Measurements from ENCODE around the gene RABGAP1. TPM values are rescaled to one million over a fixed set of nuclear protein-coding genes. Genes with fewer than 3 reads are reported as not detected.

RABGAP1 gene
- total RNA-seq, 2 experiments from 2014 or later: 20.6 to 24.9 TPM

DNA sequence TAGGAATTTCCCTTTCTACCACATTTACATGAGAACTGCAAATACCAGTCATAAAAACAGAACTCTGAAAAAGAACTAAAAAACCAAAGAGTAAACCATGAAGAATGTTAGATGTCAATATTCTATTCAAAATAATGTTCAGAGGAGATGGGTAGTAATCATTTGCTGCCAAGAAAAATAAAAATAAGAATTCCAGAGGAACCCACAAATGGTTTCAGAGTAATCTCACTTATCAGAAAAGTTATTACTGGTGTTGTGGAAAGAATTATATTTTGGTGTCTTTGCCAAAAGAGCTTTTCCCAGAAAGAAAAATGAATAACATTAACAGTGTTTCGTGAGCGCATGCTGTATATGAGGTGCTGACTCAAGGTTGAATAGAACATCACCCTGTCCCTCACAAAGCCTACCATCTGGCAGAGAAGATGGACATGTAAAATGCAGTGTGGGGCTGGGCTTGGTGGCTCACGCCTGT, 128.2 kb downstream of the RABGAP1 start:
- Histone ChIP-seq H3K4me3 (ENCODE audit: low read length) (no peak overlapping the region), H3K4me1 (ENCODE audit: insufficient read depth, low read length) (no peaks in the 10 kb centered on the region), H3K9me3 (ENCODE audit: control insufficient read depth in 1 of 2, insufficient read depth in 1 of 2, low read length in 2 of 2) (no peaks in the 10 kb centered on the region), H3K27ac (ENCODE audit: low read depth in 1 of 2, low read length in 2 of 2) (no peak overlapping the region), H3K36me3 (ENCODE audit: insufficient read depth, low read length) (peaks cover 48% of the 10 kb centered on the region), H3K27me3 (ENCODE audit: control insufficient read depth in 1 of 2, insufficient read depth in 2 of 2, low read length in 2 of 2) (no peaks in the 10 kb centered on the region)
- no peaks in the 10 kb centered on the region for H3K27me3 Mint-ChIP-seq
- ATAC-seq (ENCODE audit: poor library complexity): no peak
- ChIA-PET POLR2A (no interaction called here), CTCF (no interaction called here)
- no peak overlapping the region for H3K4me3 Mint-ChIP-seq
- H3K36me3 Mint-ChIP-seq (ENCODE audit: low read depth): peaks cover 91% of the 10 kb centered on the region
- H3K27ac Mint-ChIP-seq: no peak overlapping the region
- intact Hi-C loops (cut with DNase I, micrococcal nuclease): no loop called here
- no peak for DNase-seq
- TF ChIP-seq, protein P1, sequence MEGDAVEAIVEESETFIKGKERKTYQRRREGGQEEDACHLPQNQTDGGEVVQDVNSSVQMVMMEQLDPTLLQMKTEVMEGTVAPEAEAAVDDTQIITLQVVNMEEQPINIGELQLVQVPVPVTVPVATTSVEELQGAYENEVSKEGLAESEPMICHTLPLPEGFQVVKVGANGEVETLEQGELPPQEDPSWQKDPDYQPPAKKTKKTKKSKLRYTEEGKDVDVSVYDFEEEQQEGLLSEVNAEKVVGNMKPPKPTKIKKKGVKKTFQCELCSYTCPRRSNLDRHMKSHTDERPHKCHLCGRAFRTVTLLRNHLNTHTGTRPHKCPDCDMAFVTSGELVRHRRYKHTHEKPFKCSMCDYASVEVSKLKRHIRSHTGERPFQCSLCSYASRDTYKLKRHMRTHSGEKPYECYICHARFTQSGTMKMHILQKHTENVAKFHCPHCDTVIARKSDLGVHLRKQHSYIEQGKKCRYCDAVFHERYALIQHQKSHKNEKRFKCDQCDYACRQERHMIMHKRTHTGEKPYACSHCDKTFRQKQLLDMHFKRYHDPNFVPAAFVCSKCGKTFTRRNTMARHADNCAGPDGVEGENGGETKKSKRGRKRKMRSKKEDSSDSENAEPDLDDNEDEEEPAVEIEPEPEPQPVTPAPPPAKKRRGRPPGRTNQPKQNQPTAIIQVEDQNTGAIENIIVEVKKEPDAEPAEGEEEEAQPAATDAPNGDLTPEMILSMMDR (IDR thresholded peaks at IDR 0.05): no peak
- H3K4me1 Mint-ChIP-seq (ENCODE audit: low read depth): peaks cover 5% of the 10 kb centered on the region
- H3K9me3 Mint-ChIP-seq: no peaks in the 10 kb centered on the region

DNA sequence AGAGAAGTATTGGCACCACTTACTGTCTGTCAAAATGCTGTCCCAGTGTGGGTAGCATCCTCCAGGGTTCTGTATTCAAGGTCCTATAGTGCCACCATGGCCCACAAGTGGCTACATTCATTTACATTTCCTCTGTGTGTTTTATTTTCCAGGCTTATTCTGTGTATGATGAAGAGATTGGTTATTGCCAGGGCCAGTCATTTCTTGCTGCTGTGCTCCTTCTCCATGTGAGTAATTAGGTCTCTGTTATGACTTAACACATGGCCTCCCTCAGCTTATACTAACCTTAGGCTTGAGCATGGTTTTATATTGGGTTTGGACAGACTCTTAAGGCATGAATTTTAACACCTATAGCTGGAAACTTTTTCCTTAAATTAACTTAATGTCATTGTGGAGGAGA, 129.4 kb downstream of the RABGAP1 start:
- TF ChIP-seq, protein P1 (IDR thresholded peaks at IDR 0.05): no peak
- no peak overlapping the region for H3K4me3 Mint-ChIP-seq
- DNase-seq (no peak), ATAC-seq (ENCODE audit: poor library complexity) (no peak)
- ChIA-PET POLR2A (no interaction called here), CTCF (interaction anchor here (1.1 kb wide), 1 partner anchor 148 kb away, joined by 3 read pairs; no protein-coding TSS in a partner anchor)
- H3K36me3 ChIP-seq (ENCODE audit: insufficient read depth, low read length): peaks cover 44% of the 10 kb centered on the region
- H3K9me3 ChIP-seq (ENCODE audit: control insufficient read depth in 1 of 2, insufficient read depth in 1 of 2, low read length in 2 of 2): no peaks in the 10 kb centered on the region
- peaks cover 86% of the 10 kb centered on the region for H3K36me3 Mint-ChIP-seq (ENCODE audit: low read depth)
- no peak overlapping the region for H3K27ac Mint-ChIP-seq
- no peaks in the 10 kb centered on the region for H3K9me3 Mint-ChIP-seq
- intact Hi-C loops (cut with DNase I, micrococcal nuclease): no loop called here
- H3K27me3 ChIP-seq (ENCODE audit: control insufficient read depth in 1 of 2, insufficient read depth in 2 of 2, low read length in 2 of 2): no peaks in the 10 kb centered on the region
- no peak overlapping the region for H3K27ac ChIP-seq (ENCODE audit: low read depth in 1 of 2, low read length in 2 of 2)
- no peak overlapping the region for H3K4me3 ChIP-seq (ENCODE audit: low read length)
- peaks cover 5% of the 10 kb centered on the region for H3K4me1 Mint-ChIP-seq (ENCODE audit: low read depth)
- H3K4me1 ChIP-seq (ENCODE audit: insufficient read depth, low read length): no peaks in the 10 kb centered on the region
- no peaks in the 10 kb centered on the region for H3K27me3 Mint-ChIP-seq

DNA sequence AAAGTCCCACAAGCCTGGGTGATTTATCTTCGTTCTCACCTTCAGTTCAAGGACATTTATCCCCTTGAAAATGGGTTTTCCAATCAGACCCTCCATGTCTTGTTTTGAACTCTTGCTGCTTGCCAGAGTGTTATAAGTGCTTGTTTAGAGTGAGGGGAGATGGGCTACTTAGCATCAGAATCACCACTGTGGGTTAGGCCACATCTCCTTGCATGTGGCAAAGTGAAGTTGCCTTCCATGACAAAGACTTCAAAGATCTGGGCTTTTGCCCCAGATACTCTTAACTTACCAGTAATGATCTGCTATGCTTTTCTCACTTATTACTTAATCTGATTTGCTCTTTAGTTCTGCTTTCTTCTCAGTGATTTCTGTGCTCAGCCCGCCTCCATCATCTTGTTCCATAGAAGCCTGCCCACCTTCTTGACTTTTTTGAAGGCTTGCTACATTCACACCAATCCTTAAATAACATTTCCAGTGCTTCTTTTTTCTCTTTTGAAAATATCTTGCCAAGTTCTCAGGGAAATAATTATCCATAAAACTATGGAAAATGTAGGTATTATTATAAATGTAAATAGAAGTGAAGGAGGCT, 131.7 kb downstream of the RABGAP1 start:
- Histone ChIP-seq H3K27ac (ENCODE audit: low read depth in 1 of 2, low read length in 2 of 2) (no peak overlapping the region), H3K27me3 (ENCODE audit: control insufficient read depth in 1 of 2, insufficient read depth in 2 of 2, low read length in 2 of 2) (no peaks in the 10 kb centered on the region), H3K9me3 (ENCODE audit: control insufficient read depth in 1 of 2, insufficient read depth in 1 of 2, low read length in 2 of 2) (no peaks in the 10 kb centered on the region), H3K4me1 (ENCODE audit: insufficient read depth, low read length) (no peaks in the 10 kb centered on the region), H3K4me3 (ENCODE audit: low read length) (no peak overlapping the region), H3K36me3 (ENCODE audit: insufficient read depth, low read length) (peaks cover 28% of the 10 kb centered on the region)
- H3K4me1 Mint-ChIP-seq (ENCODE audit: low read depth): peaks cover 5% of the 10 kb centered on the region
- TF ChIP-seq, protein P1 (IDR thresholded peaks at IDR 0.05): no peak
- no peak overlapping the region for H3K27ac Mint-ChIP-seq
- intact Hi-C loops (cut with DNase I, micrococcal nuclease): no loop called here
- no peaks in the 10 kb centered on the region for H3K27me3 Mint-ChIP-seq
- no peak overlapping the region for H3K4me3 Mint-ChIP-seq
- H3K36me3 Mint-ChIP-seq (ENCODE audit: low read depth): peaks cover 85% of the 10 kb centered on the region
- no peak for ATAC-seq (ENCODE audit: poor library complexity)
- ChIA-PET CTCF (no interaction called here), POLR2A (interaction anchor here (0.8 kb wide), 1 partner anchor 282 kb away, joined by 3 read pairs; no protein-coding TSS in a partner anchor)
- H3K9me3 Mint-ChIP-seq: no peaks in the 10 kb centered on the region
- no peak for DNase-seq
